GM19025 (cell line): Measurements from ENCODE around the gene MBP.
A peak's percentile ranks its signal among the peaks of the same experiment; 100 is the strongest.
"Not testable (repeated sequence)": the region's sequence is repeated elsewhere in the genome, so short reads cannot be mapped to it uniquely, and the experiment has no call there.

ENCODE experiments used
- ATAC-seq: cut with Tn5 transposase; IDR thresholded peaks from one replicate; pipeline ENCODE4 v1.9.1; 2021; ENCODE audit warnings: mild to moderate bottlenecking, low read depth, moderate library complexity; ENCODE audit not compliant: unreplicated experiment

MBP gene

GRCh38 chr18:76959605-76960004, 173.0 kb downstream of the MBP start:
- no peak for ATAC-seq

DNA sequence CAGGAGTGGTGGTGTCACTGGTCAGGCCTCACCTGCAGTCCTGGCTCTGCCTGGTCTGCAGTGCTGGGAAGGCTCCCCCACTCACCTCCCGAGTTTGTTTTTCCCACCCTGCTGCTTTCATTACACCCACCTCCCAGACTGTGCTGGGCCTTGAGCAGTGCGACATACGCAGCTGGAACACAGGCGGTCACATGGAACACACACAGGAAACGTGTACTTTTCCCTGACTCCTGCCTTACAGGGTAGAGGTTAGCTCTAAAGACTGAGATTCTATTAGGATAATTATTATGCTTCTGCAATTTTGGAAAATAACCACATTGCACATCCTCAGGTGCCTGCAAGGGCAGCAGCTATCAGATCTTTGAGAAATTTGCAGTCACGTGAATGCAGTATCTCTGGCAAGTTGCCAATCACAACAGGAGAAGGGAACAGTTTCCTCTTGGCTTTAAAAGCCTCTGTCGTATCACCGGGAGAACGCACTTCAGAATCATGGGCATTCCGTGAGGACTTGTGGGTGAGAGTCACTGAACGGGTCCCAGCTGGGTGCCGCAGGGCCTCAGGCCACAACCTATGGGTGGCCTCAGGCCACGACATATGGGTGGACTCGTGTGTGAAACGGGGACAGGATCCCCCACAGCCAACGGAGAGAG, 173.8 kb downstream of the MBP start:
- no peak for ATAC-seq

DNA sequence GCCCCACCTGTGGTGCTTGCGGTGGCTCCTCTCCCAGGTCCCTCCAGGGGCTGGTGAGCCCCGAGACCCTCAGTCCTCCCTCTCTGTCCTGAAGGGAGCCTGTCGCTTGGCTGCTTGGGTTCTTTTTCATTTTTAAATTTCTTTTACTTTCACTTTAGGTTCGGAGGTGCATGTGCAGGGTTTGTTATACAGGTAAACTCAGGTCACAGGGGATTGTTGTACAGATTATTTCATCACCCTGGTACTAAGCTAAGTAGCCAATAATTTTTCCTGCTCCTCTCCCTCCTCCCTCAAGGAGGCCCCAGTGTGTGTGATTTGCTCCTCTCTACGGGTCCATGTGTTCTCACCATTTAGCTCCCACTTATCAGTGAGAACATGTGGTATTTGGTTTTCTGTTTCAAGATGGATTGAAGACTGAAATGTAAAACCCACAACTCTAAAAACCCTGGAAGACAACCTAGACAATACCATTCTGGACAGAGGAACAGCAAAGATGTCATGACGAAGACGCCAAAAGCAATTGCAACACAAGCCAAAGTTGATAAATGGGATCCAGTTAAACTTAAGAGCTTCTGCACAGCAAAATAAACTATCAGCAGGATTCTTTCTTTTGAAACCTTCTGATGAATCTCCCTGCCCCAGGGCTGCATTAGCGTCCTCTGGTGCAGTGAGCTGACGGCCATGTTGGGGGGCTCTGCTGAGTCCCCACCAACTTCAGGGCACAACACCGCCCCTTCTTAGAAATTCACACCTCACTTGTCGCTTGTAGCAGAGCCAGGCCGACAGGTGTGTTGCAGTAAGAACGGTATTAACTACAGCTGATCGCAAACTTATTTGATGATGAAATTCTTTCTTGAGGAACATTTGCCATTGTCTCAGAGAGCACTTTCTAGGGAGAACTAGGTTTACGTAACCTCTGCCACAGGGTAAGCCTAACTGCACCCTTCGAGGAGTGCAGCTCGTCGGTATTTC, 174.9 kb downstream of the MBP start:
- ATAC-seq, result no peak

GRCh38 chr18:76956648-76957047, 175.9 kb downstream of the MBP start:
- ATAC-seq, result no peak

DNA sequence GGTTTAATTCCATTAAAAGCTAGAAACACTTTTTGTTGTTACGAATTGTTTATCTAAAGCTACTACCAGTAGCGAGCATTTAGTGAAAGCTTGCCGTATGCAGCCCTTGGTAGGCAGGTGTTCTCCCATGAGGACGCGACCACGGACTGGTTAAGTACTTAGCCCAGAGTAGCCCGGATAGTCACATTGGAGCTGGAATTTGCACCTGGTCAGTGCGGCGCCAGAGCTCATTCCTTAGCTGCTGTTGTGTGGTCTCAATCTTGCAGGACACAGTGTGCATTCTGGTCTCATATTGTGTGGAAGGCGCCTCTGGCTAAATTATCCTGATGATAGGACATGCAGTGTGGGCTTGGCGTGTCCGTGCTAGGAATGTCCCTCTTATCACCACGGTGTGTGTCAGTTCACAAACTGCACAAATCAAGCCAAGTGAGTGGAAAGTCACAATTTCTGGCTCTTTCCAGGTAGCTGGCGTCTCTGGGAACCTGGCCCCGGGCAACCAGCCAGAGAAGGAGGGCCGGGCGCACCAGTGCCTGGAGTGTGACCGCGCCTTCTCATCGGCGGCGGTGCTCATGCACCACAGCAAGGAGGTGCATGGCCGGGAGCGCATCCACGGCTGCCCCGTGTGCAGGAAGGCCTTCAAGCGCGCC, 176.9 kb downstream of the MBP start:
- no peak for ATAC-seq

- no peak for ATAC-seq
These were observed 178.9 kb downstream of the MBP start for GRCh38 chr18:76953583-76954233.

DNA sequence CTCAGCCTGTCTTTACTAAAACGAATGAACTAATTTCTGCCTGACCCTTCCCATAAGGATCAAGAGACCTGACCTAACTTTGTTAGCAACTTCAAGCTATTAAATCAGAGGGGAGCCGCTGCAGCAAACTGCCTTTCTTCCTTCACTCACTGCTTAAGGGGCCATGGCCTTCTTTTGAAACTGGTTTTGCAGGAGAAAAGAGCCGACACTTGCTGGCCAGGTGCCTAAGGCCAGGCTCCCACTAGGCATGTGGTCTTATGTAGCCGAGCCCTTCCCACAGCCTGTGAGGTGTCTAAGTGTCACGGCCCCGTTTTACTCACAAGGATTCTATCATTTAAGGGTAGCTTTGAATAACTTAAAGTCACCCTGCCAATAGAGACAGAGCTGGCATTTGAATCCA, 179.4 kb downstream of the MBP start:
- no peak for ATAC-seq

GRCh38 chr18:76952747-76953146, 179.8 kb downstream of the MBP start:
- ATAC-seq, result no peak

- ATAC-seq, result peak; percentile 67
These were observed 180.9 kb downstream of the MBP start for GRCh38 chr18:76951456-76952247.

DNA sequence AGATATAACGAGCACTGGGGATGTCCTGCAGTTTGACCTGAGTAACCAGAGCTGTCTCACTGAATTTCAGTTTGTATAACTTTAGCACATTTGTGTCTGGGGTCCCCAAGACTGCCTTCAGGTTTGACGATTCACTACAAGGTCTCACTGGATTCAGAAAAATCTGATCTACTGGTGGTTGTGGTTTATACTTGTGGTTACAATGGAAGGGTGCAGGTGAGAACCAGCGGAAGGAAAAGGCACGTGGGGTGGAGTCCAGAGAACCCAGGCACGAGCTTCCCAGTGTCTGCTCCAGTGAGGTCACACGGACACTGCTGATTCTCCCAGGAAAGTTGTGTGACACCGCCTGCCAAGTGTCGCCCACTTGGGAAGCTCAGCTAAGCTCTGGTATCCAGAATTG, 184.2 kb downstream of the MBP start:
- ATAC-seq, result no peak

DNA sequence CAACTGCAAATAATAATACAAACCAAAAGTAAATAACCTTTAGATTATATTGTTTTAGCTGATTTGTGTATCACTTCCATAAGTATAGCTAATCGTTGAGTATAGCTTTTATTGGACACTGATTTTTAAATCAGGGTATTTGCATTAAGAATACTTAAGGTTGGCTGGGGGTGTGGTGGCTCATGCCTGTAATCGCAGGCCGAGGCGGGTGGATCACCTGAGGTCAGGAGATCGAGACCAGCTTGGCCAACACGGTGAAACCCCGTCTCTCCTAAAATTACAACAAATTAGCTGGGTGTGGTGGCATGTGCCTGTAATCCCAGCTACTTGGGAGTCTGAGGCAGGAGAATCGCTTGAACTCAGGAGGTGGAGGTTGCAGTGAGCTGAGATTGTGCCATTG, 188.2 kb downstream of the MBP start:
- not testable (repeated sequence) for ATAC-seq

- no peak for ATAC-seq
These were observed 188.8 kb downstream of the MBP start for GRCh38 chr18:76943542-76944339.

DNA sequence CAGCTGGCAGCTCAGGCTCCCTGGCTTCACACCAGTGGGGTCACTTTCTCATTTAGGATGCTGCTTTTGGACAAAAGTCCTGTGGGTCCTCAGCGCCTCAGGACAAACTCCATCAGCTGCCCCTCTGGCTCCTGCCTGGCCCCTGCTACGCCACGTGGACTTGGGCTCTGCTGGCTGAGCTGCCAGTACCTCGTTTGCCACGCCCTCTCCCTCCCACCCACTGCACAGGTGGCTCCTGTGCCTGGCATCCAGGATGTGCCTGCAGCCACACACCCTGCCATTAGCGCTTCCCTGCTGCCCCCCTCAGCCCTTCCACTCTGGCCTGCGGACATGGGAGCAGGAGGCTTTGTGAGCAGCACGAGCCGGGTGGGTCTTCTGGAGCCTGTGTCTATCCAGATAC, 191.3 kb downstream of the MBP start:
- no peak for ATAC-seq

DNA sequence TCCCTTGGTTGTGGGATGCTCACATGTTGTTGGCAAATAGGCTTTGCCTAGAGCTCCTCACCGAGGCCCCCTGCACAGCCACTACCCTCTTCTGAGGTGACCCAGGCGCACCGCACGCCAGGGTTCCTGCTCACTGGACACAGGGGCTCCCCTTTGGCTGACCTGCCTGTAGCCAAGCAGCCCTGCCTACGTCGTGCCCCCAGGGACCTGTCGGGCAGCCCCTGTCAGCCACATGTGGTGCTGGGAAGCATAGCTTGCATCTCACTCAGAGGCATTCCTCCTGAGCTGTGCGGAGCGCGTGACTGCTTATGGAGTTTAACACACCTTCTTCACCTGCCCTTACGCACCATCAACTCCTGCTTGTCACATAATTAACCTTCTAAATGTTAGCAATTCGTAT, 194.0 kb downstream of the MBP start:
- ATAC-seq, result no peak

DNA sequence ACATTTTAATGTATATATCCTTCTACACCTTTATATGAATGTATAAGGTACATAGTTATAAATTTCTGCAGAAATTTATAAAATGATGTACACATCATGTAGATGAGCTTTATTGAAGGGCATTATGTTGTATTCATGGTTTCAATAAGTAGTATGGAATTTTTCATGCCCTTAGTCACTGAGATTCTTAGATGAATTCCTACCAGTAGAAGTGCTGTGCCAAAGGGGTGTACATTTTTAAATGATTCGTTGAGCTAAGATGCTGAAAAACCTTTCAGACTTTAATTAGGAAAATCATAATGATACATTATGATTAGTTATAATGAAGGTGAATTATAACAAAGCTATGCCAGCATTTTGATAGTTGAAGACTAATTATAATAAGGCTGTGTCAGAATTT, 195.0 kb downstream of the MBP start:
- ATAC-seq, result no peak

- ATAC-seq, result no peak
These were observed 195.7 kb downstream of the MBP start for GRCh38 chr18:76936877-76937276.

DNA sequence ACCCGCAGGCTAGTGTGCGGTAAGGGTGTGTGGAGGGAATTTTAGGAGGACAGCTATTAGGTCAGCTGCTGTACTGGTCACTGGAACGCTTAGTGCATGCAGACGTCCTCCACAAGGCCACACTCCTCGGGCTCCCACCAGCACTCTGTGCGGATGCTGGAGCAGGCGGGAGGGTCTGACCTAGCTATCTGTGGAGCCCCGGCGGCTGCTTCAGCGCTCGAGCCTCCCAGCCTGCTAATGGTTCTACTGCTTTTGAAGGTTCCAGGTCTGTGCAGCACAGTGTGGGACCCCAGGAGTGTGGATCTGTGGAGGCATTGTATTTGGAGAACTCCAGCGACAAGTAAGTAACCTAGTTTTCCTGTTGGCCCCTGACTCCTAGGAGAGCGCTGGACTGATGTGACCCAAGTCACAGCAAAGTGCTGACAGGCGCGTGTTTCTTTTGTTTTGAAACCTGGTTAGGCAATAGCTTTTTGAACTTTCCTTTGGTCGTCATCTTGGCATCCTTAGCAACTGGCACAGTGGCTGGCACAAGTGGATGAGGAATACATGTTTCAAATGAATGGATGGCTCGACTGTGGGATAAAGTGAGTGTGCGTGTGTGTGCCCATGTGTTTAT, 196.8 kb downstream of the MBP start:
- ATAC-seq, result no peak

- ATAC-seq, result no peak
These were observed 200.4 kb downstream of the MBP start for GRCh38 chr18:76932026-76932819.
